T-cell (primary cell): ENCODE measurements around the gene RAPGEF4. TPM values are rescaled to one million over a fixed set of nuclear protein-coding genes. Genes with fewer than 3 reads are reported as not detected.

Experiments
- ATAC-seq, 4 experiments: fragments of 200-7000 bp in 3 of 4; fragments of 150-1000 bp in 1 of 4; cut with Tn5 transposase; replicated peaks in 1 of 4; 1 replicate in 3 of 4; 2 replicates in 1 of 4; pipeline ENCODE4 v1.10.0; 2021; ENCODE audit warnings: moderate library complexity in 3 of 4, mild to moderate bottlenecking in 2 of 4, moderate number of reproducible peaks in 1 of 4
- CTCF ChIA-PET, 2 donors: fragments of 300-600 bp; sonication (Branson Sonifier 250); formaldehyde crosslinking; loops; one replicate each; lab custom pipeline; 2022; ENCODE audit warnings: antibody characterized with exemption in 2 of 2; lab: Charles Lee
- POLR2A ChIA-PET, 2 donors: fragments of 300-600 bp; sonication (Branson Sonifier 250); formaldehyde crosslinking; loops; one replicate each; lab custom pipeline; 2022; ENCODE audit warnings: antibody characterized with exemption in 2 of 2; lab: Charles Lee
- DNase-seq, 35 experiments: peaks; one replicate each; pipeline versions ENCODE4 v3.0.0 to v3.0.0-alpha.2; 2013 to 2023
- H3K27ac ChIP-seq: one replicate; pipeline ENCODE4 v1.5.1; 2013; ENCODE audit warnings: low read length
- H3K27me3 ChIP-seq, 2 experiments: replicated peaks in 1 of 2; 1 replicate in 1 of 2; 2 replicates in 1 of 2; pipeline versions ENCODE4 v1.6.1 to v1.7.0; 2013; ENCODE audit warnings: low read length in 1 of 2, mixed read lengths in 1 of 2; ENCODE audit not compliant: control insufficient read depth in 2 of 2, insufficient read depth in 2 of 2; ENCODE audit errors: extremely low read depth in 1 of 2
- H3K36me3 ChIP-seq, 2 donors: 1 replicate in 1 of 2; 2 replicates in 1 of 2; pipeline versions ENCODE4 v1.6.1 to v1.7.0; 2013; ENCODE audit warnings: low read length in 1 of 2; ENCODE audit not compliant: control insufficient read depth in 2 of 2, insufficient read depth in 1 of 2; ENCODE audit errors: extremely low read depth in 1 of 2
- H3K4me1 ChIP-seq, 2 experiments: 1 replicate in 1 of 2; 2 replicates in 1 of 2; pipeline versions ENCODE4 v1.6.1 to v1.7.0; 2013; ENCODE audit warnings: low read length in 2 of 2, mixed read lengths in 1 of 2; ENCODE audit not compliant: insufficient read depth in 2 of 2, control insufficient read depth in 1 of 2; ENCODE audit errors: extremely low read depth in 1 of 2
- H3K4me3 ChIP-seq, 2 donors: 1 replicate in 1 of 2; 2 replicates in 1 of 2; pipeline versions ENCODE4 v1.5.1 to v1.7.0; 2013; ENCODE audit warnings: mild to moderate bottlenecking in 2 of 2, low read length in 1 of 2, moderate library complexity in 1 of 2; ENCODE audit not compliant: control insufficient read depth in 1 of 2; ENCODE audit errors: extremely low read depth in 1 of 2
- H3K9me3 ChIP-seq: 2 replicates; pipeline ENCODE4 v1.7.0; 2013
- H3K27ac Mint-ChIP-seq, 2 donors: one replicate each; pipeline ENCODE4 v1.8.0; 2020 to 2021; ENCODE audit warnings: mild to moderate bottlenecking in 2 of 2, mixed read lengths in 2 of 2
- H3K27me3 Mint-ChIP-seq, 2 donors: one replicate each; pipeline ENCODE4 v1.8.0; 2021 to 2022; ENCODE audit warnings: mixed read lengths in 2 of 2
- H3K36me3 Mint-ChIP-seq: one replicate; pipeline ENCODE4 v1.8.0; 2021; ENCODE audit warnings: mixed read lengths
- H3K4me1 Mint-ChIP-seq, 3 donors: one replicate each; pipeline ENCODE4 v1.8.0; 2020 to 2022; ENCODE audit warnings: mixed read lengths in 3 of 3, mild to moderate bottlenecking in 1 of 3
- H3K4me3 Mint-ChIP-seq, 3 donors: one replicate each; pipeline ENCODE4 v1.8.0; 2020 to 2022; ENCODE audit warnings: mild to moderate bottlenecking in 3 of 3, mixed read lengths in 3 of 3, moderate library complexity in 3 of 3
- H3K9me3 Mint-ChIP-seq, 3 donors: one replicate each; pipeline ENCODE4 v1.8.0; 2020 to 2022; ENCODE audit warnings: mixed read lengths in 3 of 3
- WGBS: methylation state at CpG from one replicate; pipeline ENCODE4 v1.1.5; 2013; ENCODE audit warnings: missing lambda C conversion rate; ENCODE audit not compliant: insufficient coverage; 5-methylcytosine and 5-hydroxymethylcytosine counted together
- total RNA-seq, 35 experiments: library from RNA in 6 of 35; stranded (reverse) in 6 of 35; fragments of 120-200 nt in 1 of 35; gene quantifications; one replicate each; pipeline versions ENCODE4 v1.2.1 to v1.2.4 and lab custom pipeline; 2013 to 2026

The RAPGEF4 gene
- total RNA-seq, 5 donors from 2014 or later (not counting 1 experiment from before 2014, with no cell fraction given) = 0.18 to 2.5 (median 0.38) TPM

DNA sequence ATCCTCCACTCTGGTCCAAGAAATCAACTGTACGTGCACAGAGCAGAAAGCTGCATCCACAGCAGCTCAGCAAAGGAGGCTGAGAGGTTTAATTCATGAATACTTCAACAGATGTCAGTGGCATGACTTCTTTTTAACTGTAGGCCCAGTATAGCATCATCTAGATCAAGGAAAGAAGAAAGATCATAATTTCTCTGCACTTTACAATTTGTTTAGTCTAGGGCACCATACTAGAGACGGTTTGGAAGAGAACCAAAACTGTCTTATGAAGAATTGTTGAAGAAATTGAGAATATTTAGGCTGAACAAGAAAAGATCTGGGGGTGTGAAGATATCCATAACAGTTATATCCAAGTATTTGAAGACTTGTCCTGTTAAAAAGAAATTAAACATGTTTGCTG is 309.5 kb downstream of the RAPGEF4 start:
- Histone ChIP-seq H3K4me1 (no peaks in the 10 kb centered on the region), H3K4me3 (no peak overlapping the region), H3K27ac (no peak overlapping the region), H3K36me3 (no peaks in the 10 kb centered on the region), H3K27me3 (no peaks in the 10 kb centered on the region), H3K9me3 (no peaks in the 10 kb centered on the region)
- H3K9me3 Mint-ChIP-seq = no peaks in the 10 kb centered on the region
- no peak for ATAC-seq
- no peak for DNase-seq
- no peak overlapping the region for H3K4me3 Mint-ChIP-seq
- 80% methylated on average over 1 of the region's 2 CpGs for WGBS
- no peaks in the 10 kb centered on the region for H3K27me3 Mint-ChIP-seq
- ChIA-PET CTCF (interaction anchor here in 1 of 2 donors (0.9 kb wide), 1 partner anchor 18 kb away, joined by 3 read pairs; no protein-coding TSS in a partner anchor), POLR2A (interaction anchor here in 1 of 2 donors (1.0 kb wide), 1 partner anchor 134 kb away, joined by 3 read pairs; no protein-coding TSS in a partner anchor)
- no peak overlapping the region for H3K27ac Mint-ChIP-seq
- no peaks in the 10 kb centered on the region for H3K36me3 Mint-ChIP-seq
- no peaks in the 10 kb centered on the region for H3K4me1 Mint-ChIP-seq

GRCh38 chr2:173048522-173048896 is 312.9 kb downstream of the RAPGEF4 start:
- Mint-ChIP-seq H3K27me3 (no peaks in the 10 kb centered on the region), H3K27ac (no peak overlapping the region), H3K4me3 (no peak overlapping the region), H3K9me3 (no peaks in the 10 kb centered on the region), H3K4me1 (no peaks in the 10 kb centered on the region), H3K36me3 (no peaks in the 10 kb centered on the region)
- no peak overlapping the region for H3K4me3 ChIP-seq
- no peaks in the 10 kb centered on the region for H3K9me3 ChIP-seq
- POLR2A ChIA-PET = no interaction called here
- DNase-seq (no peak), ATAC-seq (no peak)
- CTCF ChIA-PET = no interaction called here
- H3K4me1 ChIP-seq = no peaks in the 10 kb centered on the region
- no peaks in the 10 kb centered on the region for H3K36me3 ChIP-seq
- no peak overlapping the region for H3K27ac ChIP-seq
- no peaks in the 10 kb centered on the region for H3K27me3 ChIP-seq
- no CpG with 5 or more reads among the region's 3 CpGs for WGBS

GRCh38 chr2:173048897-173049661 is 313.4 kb downstream of the RAPGEF4 start:
- DNase-seq (no peak), ATAC-seq (no peak)
- no peaks in the 10 kb centered on the region for H3K4me1 ChIP-seq
- ChIA-PET POLR2A (no interaction called here), CTCF (no interaction called here)
- H3K27me3 ChIP-seq = no peaks in the 10 kb centered on the region
- no peak overlapping the region for H3K4me3 ChIP-seq
- Mint-ChIP-seq H3K27me3 (no peaks in the 10 kb centered on the region), H3K9me3 (no peaks in the 10 kb centered on the region), H3K27ac (no peak overlapping the region), H3K36me3 (no peaks in the 10 kb centered on the region), H3K4me1 (no peaks in the 10 kb centered on the region), H3K4me3 (no peak overlapping the region)
- no CpG with 5 or more reads among the region's 4 CpGs for WGBS
- no peaks in the 10 kb centered on the region for H3K36me3 ChIP-seq
- H3K27ac ChIP-seq = no peak overlapping the region
- no peaks in the 10 kb centered on the region for H3K9me3 ChIP-seq

- no peaks in the 10 kb centered on the region for H3K27me3 Mint-ChIP-seq
- no peak overlapping the region for H3K27ac Mint-ChIP-seq
- DNase-seq (no peak), ATAC-seq (no peak)
- CTCF ChIA-PET = no interaction called here
- no peak overlapping the region for H3K4me3 Mint-ChIP-seq
- no peaks in the 10 kb centered on the region for H3K36me3 Mint-ChIP-seq
- Histone ChIP-seq H3K9me3 (no peaks in the 10 kb centered on the region), H3K36me3 (no peaks in the 10 kb centered on the region), H3K27me3 (no peaks in the 10 kb centered on the region), H3K4me1 (no peaks in the 10 kb centered on the region), H3K27ac (no peak overlapping the region), H3K4me3 (no peak overlapping the region)
- no peaks in the 10 kb centered on the region for H3K9me3 Mint-ChIP-seq
- POLR2A ChIA-PET = interaction anchor here in 1 of 2 donors (1.0 kb wide), 1 partner anchor 474 kb away, joined by 3 read pairs; no protein-coding TSS in a partner anchor
- no peaks in the 10 kb centered on the region for H3K4me1 Mint-ChIP-seq
- WGBS = 100% methylated on average over 1 of the region's 3 CpGs
These were observed 314.2 kb downstream of the RAPGEF4 start for GRCh38 chr2:173049831-173050230.

GRCh38 chr2:173050684-173051083 is 315.0 kb downstream of the RAPGEF4 start:
- Mint-ChIP-seq H3K4me3 (no peak overlapping the region), H3K27me3 (no peaks in the 10 kb centered on the region), H3K9me3 (no peaks in the 10 kb centered on the region), H3K27ac (no peak overlapping the region), H3K4me1 (no peaks in the 10 kb centered on the region), H3K36me3 (no peaks in the 10 kb centered on the region)
- no peak for DNase-seq
- Histone ChIP-seq H3K4me3 (no peak overlapping the region), H3K4me1 (no peaks in the 10 kb centered on the region), H3K9me3 (no peaks in the 10 kb centered on the region), H3K27me3 (no peaks in the 10 kb centered on the region), H3K36me3 (no peaks in the 10 kb centered on the region), H3K27ac (no peak overlapping the region)
- ATAC-seq = no peak
- 76% methylated on average over 3 of the region's 4 CpGs for WGBS
- POLR2A ChIA-PET = no interaction called here
- CTCF ChIA-PET = no interaction called here

DNA sequence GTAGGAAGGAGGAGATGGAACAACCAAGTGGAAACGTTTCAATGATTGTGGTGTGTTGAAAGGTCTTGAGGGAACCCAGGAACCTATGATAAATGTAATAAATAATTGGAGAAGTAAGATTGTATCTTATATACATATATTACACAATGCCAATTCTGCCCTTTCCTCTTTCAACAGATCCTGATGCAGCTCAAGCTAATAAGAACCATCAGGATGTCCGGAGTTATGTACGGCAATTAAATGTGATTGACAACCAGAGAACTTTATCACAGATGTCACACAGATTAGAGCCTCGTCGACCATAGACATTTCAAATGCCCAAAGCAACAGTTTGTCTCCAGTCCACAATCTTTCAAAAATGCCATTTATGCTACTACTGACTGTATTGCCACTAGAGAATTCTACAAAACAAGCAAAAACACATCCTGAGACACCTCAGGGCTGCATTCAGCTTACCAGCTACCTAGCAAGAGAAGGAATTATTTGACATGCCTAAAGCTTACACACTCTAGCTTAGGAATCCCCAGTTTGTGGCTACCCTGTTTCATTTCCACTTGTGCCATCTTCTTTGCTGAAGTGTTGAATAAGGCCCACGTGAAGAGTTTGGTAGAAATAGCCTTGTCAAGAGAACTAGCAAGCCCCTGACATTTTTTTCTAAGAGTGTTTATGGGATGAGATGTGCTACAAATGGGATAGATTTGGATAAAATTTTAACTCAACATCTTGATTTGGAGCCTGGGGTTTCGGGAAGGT is 316.0 kb downstream of the RAPGEF4 start:
- no peaks in the 10 kb centered on the region for H3K27me3 ChIP-seq
- H3K9me3 ChIP-seq = no peaks in the 10 kb centered on the region
- H3K4me3 Mint-ChIP-seq = no peak overlapping the region
- no peak overlapping the region for H3K27ac ChIP-seq
- H3K4me1 ChIP-seq = no peaks in the 10 kb centered on the region
- H3K36me3 ChIP-seq = no peaks in the 10 kb centered on the region
- ChIA-PET POLR2A (no interaction called here), CTCF (no interaction called here)
- no peaks in the 10 kb centered on the region for H3K27me3 Mint-ChIP-seq
- no peaks in the 10 kb centered on the region for H3K9me3 Mint-ChIP-seq
- WGBS = 88% methylated on average over 5 of the region's 7 CpGs
- DNase-seq (no peak), ATAC-seq (no peak)
- H3K4me3 ChIP-seq = no peak overlapping the region
- H3K36me3 Mint-ChIP-seq = no peaks in the 10 kb centered on the region
- H3K4me1 Mint-ChIP-seq = no peaks in the 10 kb centered on the region
- H3K27ac Mint-ChIP-seq = no peak overlapping the region
